Smooth muscle cell (in vitro differentiated cells): Measurements from ENCODE around the gene LPAR2. TPM values are rescaled to one million over a fixed set of nuclear protein-coding genes. Genes with fewer than 3 reads are reported as not detected.

Experiments
- DNase-seq: peaks from one replicate; lab custom pipeline; 2025; ENCODE audit not compliant: unreplicated experiment; lab: John Stamatoyannopoulos, UW
- H2AFZ ChIP-seq: fragments of 200-600 bp; sonication (generic); 2 replicates; pipeline ENCODE4 v1.6.0; 2016; ENCODE audit warnings: antibody characterized with exemption, low read depth, mild to moderate bottlenecking
- H3F3A ChIP-seq: fragments of 200-600 bp; sonication (generic); 2 replicates; pipeline ENCODE4 v1.6.0; 2017; ENCODE audit warnings: antibody characterized with exemption, low read depth
- H3K27ac ChIP-seq: fragments of 200-600 bp; sonication (generic); 2 replicates; pipeline ENCODE4 v1.5.1; 2016; ENCODE audit warnings: low read depth, mild to moderate bottlenecking
- H3K27me3 ChIP-seq: fragments of 200-600 bp; sonication (generic); 2 replicates; pipeline ENCODE4 v1.6.1; 2016; ENCODE audit warnings: low read depth, mild to moderate bottlenecking
- H3K36me3 ChIP-seq: fragments of 200-600 bp; sonication (generic); 2 replicates; pipeline ENCODE4 v1.5.1; 2016; ENCODE audit warnings: low read depth
- H3K4me1 ChIP-seq: fragments of 200-600 bp; sonication (generic); 2 replicates; pipeline ENCODE4 v1.5.1; 2016; ENCODE audit warnings: low read depth
- H3K4me2 ChIP-seq: fragments of 200-600 bp; sonication (generic); 2 replicates; pipeline ENCODE4 v1.6.0; 2016; ENCODE audit warnings: mild to moderate bottlenecking
- H3K4me3 ChIP-seq: fragments of 200-600 bp; sonication (generic); 2 replicates; pipeline ENCODE4 v1.5.1; 2016; ENCODE audit warnings: mild to moderate bottlenecking
- H3K79me2 ChIP-seq: fragments of 200-600 bp; sonication (generic); 2 replicates; pipeline ENCODE4 v1.6.0; 2016; ENCODE audit warnings: low read depth, mild to moderate bottlenecking
- H3K9ac ChIP-seq: fragments of 200-600 bp; sonication (generic); 2 replicates; pipeline ENCODE4 v1.6.0; 2016; ENCODE audit warnings: low read depth
- H3K9me3 ChIP-seq: fragments of 200-600 bp; sonication (generic); replicated peaks from 2 replicates; pipeline ENCODE4 v1.5.1; 2016; ENCODE audit warnings: low read depth
- H4K20me1 ChIP-seq: fragments of 200-600 bp; sonication (generic); 2 replicates; pipeline ENCODE4 v1.6.0; 2016; ENCODE audit warnings: low read depth
- CTCF ChIP-seq: fragments of 200-600 bp; sonication (generic); IDR thresholded peaks from 2 replicates; pipeline ENCODE4 v1.5.1; 2017; ENCODE audit warnings: borderline replicate concordance, mild to moderate bottlenecking, antibody characterized with exemption; ENCODE audit not compliant: insufficient read depth, poor library complexity, severe bottlenecking
- WGBS: methylation state at CpG from one replicate; pipeline ENCODE4 v1.1.7; 2016; ENCODE audit warnings: low lambda C conversion rate; 5-methylcytosine and 5-hydroxymethylcytosine counted together
- polyA plus RNA-seq: library from polyadenylated mRNA; unstranded; fragments of >200 nt; fragmentation: Nextera tagmentation; extraction: Ambion mirVana; gene quantifications from 2 replicates; pipeline ENCODE4 v1.2.1, GENCODE V29; 2016
- total RNA-seq: library from RNA; depleted of rRNA; stranded (reverse); fragments of >200 nt; gene quantifications from 2 replicates; pipeline ENCODE4 v1.2.3, GENCODE V29; 2014

The LPAR2 gene
- total and polyA plus RNA-seq, 2 experiments from 2014 or later: 13.2 to 20.1 TPM

DNA sequence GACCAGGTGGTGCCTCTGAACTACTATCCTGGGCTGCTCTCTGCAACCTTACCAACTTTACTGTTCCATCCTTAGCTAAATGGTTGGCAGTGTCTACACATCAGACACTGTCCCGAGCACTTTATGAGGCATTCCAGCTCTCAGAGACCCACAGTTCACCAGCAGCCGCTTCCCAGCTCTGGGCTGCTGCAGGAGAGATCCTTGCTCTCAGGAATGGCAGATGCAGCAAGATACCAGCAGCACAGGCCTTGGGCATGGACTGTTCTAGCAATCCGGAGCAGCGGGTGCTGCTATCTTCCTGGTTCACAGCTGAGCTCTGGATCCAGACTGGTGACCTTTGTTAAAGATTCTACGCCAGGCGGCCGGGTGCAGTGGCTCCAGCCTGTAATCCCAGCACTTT is 3.3 kb upstream of the LPAR2 start:
- Histone ChIP-seq H3F3A (no peaks in the 10 kb centered on the region), H3K27ac (no peak overlapping the region), H2AFZ (no peak overlapping the region), H3K36me3 (no peaks in the 10 kb centered on the region), H3K4me2 (no peak overlapping the region), H4K20me1 (no peaks in the 10 kb centered on the region), H3K4me1 (no peaks in the 10 kb centered on the region), H3K9me3 (no peaks in the 10 kb centered on the region), H3K4me3 (no peak overlapping the region), H3K79me2 (no peaks in the 10 kb centered on the region), H3K9ac (no peak overlapping the region), H3K27me3 (no peaks in the 10 kb centered on the region)
- no peak for TF ChIP-seq CTCF
- 94% methylated on average over 7 of the region's 7 CpGs for WGBS
- DNase-seq: no peak

DNA sequence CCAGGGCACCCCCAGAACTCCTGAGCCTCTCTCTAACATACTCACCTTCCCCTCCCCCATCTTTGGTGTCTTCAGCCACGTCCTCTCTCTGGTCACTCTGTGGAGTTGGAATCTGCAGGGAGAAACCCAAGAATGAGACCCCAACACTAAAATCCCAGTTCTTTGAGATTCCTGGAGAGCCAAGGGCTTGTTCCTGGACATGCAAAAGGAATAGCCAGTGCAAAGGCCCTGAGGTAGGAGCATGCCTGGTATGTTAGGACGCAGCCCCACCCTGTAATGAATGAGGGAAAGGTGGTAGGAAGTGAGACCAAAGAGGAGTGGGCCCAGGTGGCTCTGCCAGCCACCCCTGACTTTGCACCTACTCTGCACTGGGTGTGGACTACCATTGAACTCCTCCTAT is 2.4 kb upstream of the LPAR2 start:
- no peaks in the 10 kb centered on the region for H4K20me1 ChIP-seq
- H3K27ac ChIP-seq: no peak overlapping the region
- H3K9me3 ChIP-seq: no peaks in the 10 kb centered on the region
- no peak overlapping the region for H2AFZ ChIP-seq
- H3K9ac ChIP-seq: no peak overlapping the region
- H3K4me2 ChIP-seq: no peak overlapping the region
- DNase-seq: no peak
- WGBS: 98% methylated on average over 2 of the region's 2 CpGs
- H3K4me3 ChIP-seq: no peak overlapping the region
- TF ChIP-seq CTCF: no peak
- H3K79me2 ChIP-seq: no peaks in the 10 kb centered on the region
- H3F3A ChIP-seq: no peaks in the 10 kb centered on the region
- no peaks in the 10 kb centered on the region for H3K27me3 ChIP-seq
- no peaks in the 10 kb centered on the region for H3K36me3 ChIP-seq
- no peaks in the 10 kb centered on the region for H3K4me1 ChIP-seq

DNA sequence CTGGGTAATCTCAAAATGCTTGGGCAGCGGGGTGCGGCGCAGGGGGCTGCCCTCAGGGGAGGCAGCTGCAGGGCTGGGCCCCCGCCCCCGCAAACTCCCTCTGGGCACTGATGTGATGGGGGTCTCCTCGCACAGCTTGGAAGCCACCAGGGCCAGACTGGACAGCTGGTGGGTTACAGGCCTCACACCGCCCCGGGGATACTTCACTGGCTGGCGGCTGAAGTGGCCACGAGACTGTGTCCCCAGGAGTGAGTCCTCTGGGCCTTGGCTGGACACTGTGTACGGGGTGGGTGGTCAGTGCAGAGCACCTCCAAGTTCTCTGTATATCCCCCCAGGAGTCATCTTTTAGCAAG is 2.0 kb upstream of the LPAR2 start:
- DNase-seq: no peak
- TF ChIP-seq CTCF: no peak
- no peak overlapping the region for H3K27ac ChIP-seq
- no peaks in the 10 kb centered on the region for H3K79me2 ChIP-seq
- no peaks in the 10 kb centered on the region for H3K36me3 ChIP-seq
- no peaks in the 10 kb centered on the region for H4K20me1 ChIP-seq
- 98% methylated on average over 9 of the region's 11 CpGs for WGBS
- no peaks in the 10 kb centered on the region for H3K27me3 ChIP-seq
- no peaks in the 10 kb centered on the region for H3K4me1 ChIP-seq
- H2AFZ ChIP-seq: no peak overlapping the region
- no peaks in the 10 kb centered on the region for H3F3A ChIP-seq
- H3K9ac ChIP-seq: no peak overlapping the region
- H3K4me3 ChIP-seq: no peak overlapping the region
- no peaks in the 10 kb centered on the region for H3K9me3 ChIP-seq
- H3K4me2 ChIP-seq: no peak overlapping the region

GRCh38 chr19:19628501-19629134 is 598 bp upstream of the LPAR2 start:
- no peak for TF ChIP-seq CTCF
- Histone ChIP-seq H3K79me2 (no peaks in the 10 kb centered on the region), H3K9ac (peak overlapping the region; percentile 44), H3F3A (no peaks in the 10 kb centered on the region), H3K4me2 (peak overlapping the region; percentile 84), H3K27ac (no peak overlapping the region), H3K4me1 (no peaks in the 10 kb centered on the region), H2AFZ (peak overlapping the region; percentile 8), H3K36me3 (no peaks in the 10 kb centered on the region), H4K20me1 (no peaks in the 10 kb centered on the region), H3K9me3 (no peaks in the 10 kb centered on the region), H3K4me3 (peak overlapping the region; percentile 55), H3K27me3 (no peaks in the 10 kb centered on the region)
- DNase-seq: peak; percentile 11
- WGBS: 6% methylated on average over 31 of the region's 51 CpGs
